GM21515 (cell line): ENCODE data around the gene NTF3.

Experiments used
- ATAC-seq: cut with Tn5 transposase; IDR thresholded peaks from one replicate; pipeline ENCODE4 v1.9.1; 2021; ENCODE audit not compliant: unreplicated experiment

The NTF3 gene

GRCh38 chr12:5487076-5487475 is 55.2 kb downstream of the NTF3 start:
- ATAC-seq, result no peak

DNA sequence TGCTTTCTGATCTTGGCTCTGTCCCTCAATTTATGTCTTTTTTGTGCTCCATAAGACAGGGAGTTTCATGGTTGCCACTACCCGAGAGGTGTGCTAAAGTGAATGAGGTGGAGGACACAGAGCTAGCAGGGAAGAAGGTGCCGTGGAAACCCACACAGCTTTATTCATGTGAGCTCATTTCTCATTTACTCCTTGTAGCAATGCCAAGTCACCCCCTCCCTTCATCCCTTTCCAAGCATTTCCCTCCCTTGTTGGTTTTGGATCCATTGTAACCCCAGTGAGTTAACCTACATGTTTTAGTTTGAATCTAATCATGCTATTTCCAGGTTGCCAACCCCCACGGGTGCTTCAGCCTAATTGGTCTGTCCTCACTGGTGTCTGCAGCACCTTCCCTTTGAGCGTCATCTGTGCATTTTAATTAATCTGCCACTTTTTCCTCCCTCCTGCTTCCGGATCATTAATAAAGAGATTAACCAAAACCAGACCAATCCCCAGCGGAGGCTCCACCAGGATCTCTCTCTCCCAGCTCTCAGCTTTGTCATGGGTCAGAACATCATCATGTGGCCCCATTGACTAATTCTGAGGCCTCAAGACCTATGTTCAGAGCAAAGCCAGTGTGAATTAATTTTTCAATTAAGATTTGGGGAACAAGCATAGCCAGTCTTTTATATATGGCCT is 56.2 kb downstream of the NTF3 start:
- no peak for ATAC-seq

- no peak for ATAC-seq
These were observed 56.7 kb downstream of the NTF3 start for GRCh38 chr12:5488626-5488955.

DNA sequence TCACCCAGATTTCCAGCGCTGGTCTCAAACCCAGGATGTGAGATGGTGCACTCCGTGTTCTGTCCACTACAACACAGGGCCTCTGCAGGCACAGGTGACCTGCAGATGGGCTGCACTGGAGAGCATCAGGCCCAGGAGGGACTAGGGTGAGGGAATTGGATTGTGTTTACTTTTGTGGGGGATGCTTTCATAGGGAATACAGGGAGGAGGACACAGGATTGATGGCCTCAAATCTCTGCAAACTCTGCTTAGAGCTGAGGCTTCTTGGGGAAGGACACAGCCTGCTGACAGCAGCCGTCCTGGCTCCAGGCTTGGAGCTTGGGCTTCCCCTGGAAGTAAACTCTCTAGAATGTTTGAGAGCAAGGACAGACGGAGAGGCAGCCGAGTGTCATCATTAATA is 57.1 kb downstream of the NTF3 start:
- no peak for ATAC-seq

DNA sequence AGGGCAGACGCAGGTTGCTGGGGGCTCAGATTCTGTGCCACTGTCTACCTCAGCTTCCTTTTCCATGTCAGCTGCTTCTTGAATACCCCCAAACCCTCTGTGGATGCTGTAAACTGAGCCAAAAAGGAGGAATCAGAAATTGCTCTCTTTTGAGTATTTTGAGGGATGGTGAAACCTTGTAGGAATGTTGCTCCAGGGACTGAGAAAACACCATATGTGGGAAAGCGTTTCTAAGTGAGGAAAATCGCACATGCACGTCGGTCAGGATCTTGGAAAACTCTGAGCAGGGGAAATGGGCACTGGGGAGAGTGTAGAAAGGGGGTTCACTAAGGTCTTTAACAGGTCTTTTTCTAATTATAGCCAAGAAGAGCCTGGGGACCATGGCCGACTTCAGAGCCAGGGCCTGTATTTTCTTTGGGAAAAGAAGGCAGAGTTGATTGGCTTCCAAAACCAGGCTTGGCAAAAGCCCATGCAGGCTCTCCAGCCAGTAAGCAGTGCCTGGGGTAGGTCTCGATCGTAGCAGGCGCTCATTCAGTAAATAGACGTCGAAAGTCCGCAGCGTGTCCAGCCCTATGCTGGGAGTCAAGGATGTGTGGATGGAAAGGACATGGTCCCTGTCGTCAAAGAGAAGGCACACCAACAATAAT is 58.0 kb downstream of the NTF3 start:
- no peak for ATAC-seq

DNA sequence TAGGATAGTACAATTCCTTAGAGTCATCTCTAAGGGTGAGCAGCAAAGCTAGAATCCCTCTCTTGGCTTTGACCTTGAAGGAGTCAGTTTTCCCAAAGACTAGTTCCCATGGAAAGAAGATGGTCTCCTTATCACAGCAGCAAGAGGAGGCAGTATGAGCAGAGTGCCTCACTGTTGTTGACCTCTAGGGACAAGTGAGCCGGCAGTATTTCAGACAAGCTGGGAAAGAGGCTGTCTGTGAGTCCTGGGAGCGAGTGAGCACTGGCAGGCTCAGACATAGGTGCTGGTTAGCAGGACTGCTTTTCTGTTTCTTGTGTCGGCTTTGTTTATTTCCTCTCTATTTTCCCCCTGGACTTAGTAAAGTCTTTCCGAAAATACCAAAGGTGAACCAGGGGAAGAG is 60.7 kb downstream of the NTF3 start:
- no peak for ATAC-seq

GRCh38 chr12:5493018-5493417 is 61.1 kb downstream of the NTF3 start:
- ATAC-seq, result no peak

DNA sequence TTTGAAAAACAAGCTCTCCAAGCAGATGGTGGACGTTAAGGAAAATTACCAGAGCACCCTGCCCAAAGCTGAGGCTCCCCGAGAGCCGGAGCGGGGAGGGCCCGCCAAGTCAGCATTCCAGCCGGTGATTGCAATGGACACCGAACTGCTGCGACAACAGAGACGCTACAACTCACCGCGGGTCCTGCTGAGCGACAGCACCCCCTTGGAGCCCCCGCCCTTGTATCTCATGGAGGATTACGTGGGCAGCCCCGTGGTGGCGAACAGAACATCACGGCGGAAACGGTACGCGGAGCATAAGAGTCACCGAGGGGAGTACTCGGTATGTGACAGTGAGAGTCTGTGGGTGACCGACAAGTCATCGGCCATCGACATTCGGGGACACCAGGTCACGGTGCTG is 62.4 kb downstream of the NTF3 start:
- no peak for ATAC-seq

- no peak for ATAC-seq
These were observed 65.6 kb downstream of the NTF3 start for GRCh38 chr12:5497329-5498053.

DNA sequence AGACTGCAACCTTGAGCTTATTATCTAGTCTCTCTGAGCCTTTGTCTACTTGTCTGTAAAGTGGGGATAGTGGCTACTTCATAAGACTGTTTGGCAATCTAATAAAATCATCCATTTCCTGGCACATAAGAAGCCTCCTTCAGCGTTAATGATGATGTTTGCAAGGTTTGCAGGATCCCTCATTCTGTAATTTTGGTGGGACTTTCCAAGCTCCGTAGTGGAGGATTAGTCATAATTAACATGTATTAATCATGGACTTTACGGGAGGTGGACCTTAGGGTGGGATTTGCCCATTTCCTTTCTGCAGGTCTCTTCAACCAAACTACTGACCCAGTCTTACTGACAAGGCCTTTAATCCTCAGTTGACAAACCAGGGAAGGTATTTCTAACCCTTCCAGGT is 66.2 kb downstream of the NTF3 start:
- no peak for ATAC-seq

DNA sequence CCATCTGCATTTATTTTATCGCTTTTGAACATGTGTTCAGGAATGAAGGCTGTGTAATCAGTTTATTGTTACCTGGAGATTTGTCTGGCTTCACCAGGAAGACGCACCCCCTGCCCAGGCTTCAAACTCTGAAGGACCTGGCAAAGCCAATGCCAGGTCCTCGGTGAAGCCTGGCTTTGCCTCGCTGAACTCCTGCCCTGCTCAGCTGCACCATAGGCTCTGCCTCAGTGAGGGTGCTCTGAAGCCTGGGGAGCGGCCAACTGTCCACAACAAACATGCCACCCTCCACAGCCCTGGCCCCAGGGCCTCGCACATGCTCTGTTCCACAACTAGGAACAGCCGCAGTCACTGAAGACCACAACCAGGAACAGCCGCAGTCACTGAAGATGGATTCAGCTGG is 66.9 kb downstream of the NTF3 start:
- no peak for ATAC-seq

GRCh38 chr12:5499566-5500330 is 67.8 kb downstream of the NTF3 start:
- ATAC-seq, result no peak

DNA sequence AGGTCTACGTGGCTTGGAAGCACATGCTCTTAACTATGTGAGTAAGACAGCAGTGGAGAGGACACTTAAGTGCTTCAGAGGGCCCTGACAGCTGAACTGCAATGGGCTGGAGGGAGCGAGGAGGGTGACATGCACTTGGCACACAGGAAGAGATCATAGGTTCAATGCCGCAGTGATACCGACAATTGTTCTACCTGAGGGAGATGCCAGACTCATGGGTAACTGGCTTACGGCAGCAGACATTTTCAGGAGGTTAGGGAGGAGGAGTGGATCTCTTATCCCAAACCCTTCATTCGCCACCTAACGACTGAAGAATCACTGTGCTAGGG is 68.4 kb downstream of the NTF3 start:
- no peak for ATAC-seq

GRCh38 chr12:5503774-5504173 is 71.9 kb downstream of the NTF3 start:
- ATAC-seq, result no peak

GRCh38 chr12:5505116-5505515 is 73.2 kb downstream of the NTF3 start:
- ATAC-seq, result no peak

DNA sequence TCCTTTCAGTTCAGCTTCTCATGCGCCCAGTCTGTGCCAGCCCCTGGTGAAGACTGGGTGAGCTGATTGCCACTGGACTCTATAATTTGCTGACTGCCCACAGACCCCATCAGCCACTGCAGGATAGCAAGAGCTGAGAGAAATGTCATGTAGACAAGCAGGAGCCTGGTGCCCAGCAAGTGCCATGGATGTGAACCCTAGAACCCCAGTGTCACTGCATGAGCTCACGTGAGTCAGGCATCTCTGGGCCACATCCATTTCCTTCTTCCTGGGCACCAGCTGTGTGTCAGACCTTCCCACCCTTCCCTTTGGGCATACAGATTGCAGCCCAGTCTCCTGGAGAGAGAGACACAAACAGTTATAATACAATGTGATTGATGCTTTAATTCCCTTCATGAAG is 73.8 kb downstream of the NTF3 start:
- no peak for ATAC-seq

DNA sequence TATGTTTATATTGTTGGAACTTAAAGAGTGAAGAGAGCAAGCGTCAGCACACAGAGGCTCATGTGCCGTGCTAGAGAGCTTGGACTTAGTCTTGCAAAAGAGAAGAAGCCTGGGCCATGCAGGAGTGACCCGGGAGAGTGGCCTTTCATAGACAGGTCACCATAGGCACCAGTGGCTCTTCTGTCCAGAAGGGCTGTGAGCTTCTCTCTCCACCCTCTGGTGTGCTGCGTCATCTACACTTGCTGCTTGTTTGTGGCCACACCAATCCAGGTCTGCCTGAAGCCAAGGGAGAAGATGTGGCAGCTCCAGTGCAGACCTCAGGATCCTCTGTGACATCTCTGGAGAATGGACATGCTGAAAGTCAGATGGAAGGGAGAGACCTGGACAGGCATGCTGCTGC is 74.4 kb downstream of the NTF3 start:
- ATAC-seq, result no peak

DNA sequence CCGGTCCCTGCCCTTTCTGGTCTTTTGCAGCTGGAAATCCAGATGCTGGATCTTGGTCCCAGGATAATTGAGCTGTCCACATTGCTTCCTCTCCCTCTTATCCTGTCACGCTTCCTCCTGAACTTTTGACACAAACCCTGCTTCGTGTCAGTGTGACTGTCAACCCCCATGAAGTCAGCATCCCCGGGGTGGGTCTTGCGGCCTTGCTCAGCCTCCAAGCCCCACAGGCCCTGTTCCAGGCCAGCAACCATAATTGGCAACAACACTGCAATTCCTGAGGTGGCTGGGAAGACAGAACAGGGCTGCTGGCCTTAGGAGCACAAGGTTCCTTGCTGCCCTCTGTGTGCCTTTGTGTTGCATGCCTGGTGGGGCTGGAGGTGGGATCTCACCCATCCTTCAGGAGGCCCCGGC is 74.9 kb downstream of the NTF3 start:
- no peak for ATAC-seq

DNA sequence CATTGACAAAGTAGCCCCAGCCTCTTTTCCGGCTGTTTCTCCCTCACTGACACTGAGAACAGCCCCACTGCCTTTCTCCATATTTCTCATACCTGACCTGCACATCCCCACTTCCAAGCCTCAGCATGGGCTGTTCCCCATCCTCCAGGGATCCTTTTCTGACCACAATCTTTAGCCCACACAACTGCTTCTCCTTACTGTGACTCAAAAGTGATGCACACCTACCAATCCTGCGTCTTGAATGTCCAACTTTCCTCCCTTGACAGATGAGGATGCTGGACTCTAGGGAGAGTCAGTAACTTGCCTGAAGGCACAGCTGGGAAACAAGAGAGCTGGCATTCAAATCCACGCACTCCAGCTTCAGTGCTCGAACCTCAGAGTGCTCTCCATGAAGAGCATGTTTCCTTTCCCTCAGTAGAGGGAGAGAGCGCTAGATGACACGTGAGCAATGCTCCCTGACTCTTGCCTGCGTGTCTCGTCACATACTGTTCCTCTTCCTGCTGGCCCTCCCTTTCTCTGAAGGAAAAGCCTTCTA is 75.6 kb downstream of the NTF3 start:
- ATAC-seq, result no peak

GRCh38 chr12:5507944-5508343 is 76.0 kb downstream of the NTF3 start:
- ATAC-seq, result no peak

GRCh38 chr12:5509102-5509501 is 77.2 kb downstream of the NTF3 start:
- ATAC-seq, result no peak

- ATAC-seq, result no peak
These were observed 77.6 kb downstream of the NTF3 start for GRCh38 chr12:5509557-5509956.
